ENCODE results near the gene RYR3.

GRCh38 chr15:33317896-33318295 is 7.1 kb downstream of the RYR3 start:
- TF ChIP-seq CTCF (IDR thresholded peaks at IDR 0.05; ENCODE audit: insufficient read depth, low read length, poor library complexity, severe bottlenecking) (no peak), EZH2phosphoT487 (conservative IDR thresholded peaks at IDR 0.05; ENCODE audit: low read length) (no peak)

Data from SU-DHL-6 (cell line).